Measurements from ENCODE around the gene KANSL1L. TPM values are rescaled to one million over a fixed set of nuclear protein-coding genes. Genes with fewer than 3 reads are reported as not detected.

Gene KANSL1L
- total RNA-seq, 2 experiments from 2014 or later = 6.7 to 7.0 TPM

GRCh38 chr2:210199854-210200253, 28.6 kb upstream of the KANSL1L start:
- peaks cover 0 to 7% of the 10 kb centered on the region in 2 experiments for H3K27me3 ChIP-seq (ENCODE audit: control insufficient read depth in 1 of 2, insufficient read depth in 2 of 2, low read length in 2 of 2)
- no peak overlapping the region for H3K27ac ChIP-seq (ENCODE audit: low read depth in 1 of 2, low read length in 2 of 2)
- Mint-ChIP-seq H3K27me3 (peaks cover 15% of the 10 kb centered on the region), H3K9me3 (no peaks in the 10 kb centered on the region), H3K4me1 (ENCODE audit: low read depth) (no peaks in the 10 kb centered on the region), H3K36me3 (ENCODE audit: low read depth) (no peaks in the 10 kb centered on the region), H3K4me3 (no peak overlapping the region), H3K27ac (no peak overlapping the region)
- POLR2A ChIA-PET = no interaction called here
- H3K9me3 ChIP-seq (ENCODE audit: control insufficient read depth in 1 of 2, insufficient read depth in 1 of 2, low read length in 2 of 2) = no peaks in the 10 kb centered on the region
- DNase-seq = no peak
- intact Hi-C loops (cut with DNase I, micrococcal nuclease) = loop anchor here (1.0 to 10.0 kb wide), 5 partner anchors 128 to 1828 kb away; no protein-coding TSS in a partner anchor
- no peaks in the 10 kb centered on the region for H3K4me1 ChIP-seq (ENCODE audit: insufficient read depth, low read length)
- H3K36me3 ChIP-seq (ENCODE audit: insufficient read depth, low read length) = no peaks in the 10 kb centered on the region
- TF ChIP-seq CTCF (IDR thresholded peaks at IDR 0.05) = no peak
- no peak for ATAC-seq (ENCODE audit: poor library complexity)
- H3K4me3 ChIP-seq (ENCODE audit: low read length) = no peak overlapping the region
- CTCF ChIA-PET = interaction anchor here (1.1 kb wide), 1 partner anchor 9 kb away, joined by 3 read pairs; no protein-coding TSS in a partner anchor

GRCh38 chr2:210199186-210199765, 28.1 kb upstream of the KANSL1L start:
- Histone ChIP-seq H3K9me3 (ENCODE audit: control insufficient read depth in 1 of 2, insufficient read depth in 1 of 2, low read length in 2 of 2) (no peaks in the 10 kb centered on the region), H3K27me3 (ENCODE audit: control insufficient read depth in 1 of 2, insufficient read depth in 2 of 2, low read length in 2 of 2) (peaks cover 0 to 7% of the 10 kb centered on the region in 2 experiments), H3K4me3 (ENCODE audit: low read length) (no peak overlapping the region), H3K27ac (ENCODE audit: low read depth in 1 of 2, low read length in 2 of 2) (no peak overlapping the region), H3K4me1 (ENCODE audit: insufficient read depth, low read length) (no peaks in the 10 kb centered on the region), H3K36me3 (ENCODE audit: insufficient read depth, low read length) (no peaks in the 10 kb centered on the region)
- CTCF ChIA-PET = interaction anchor here (0.7 to 1.1 kb wide), 4 partner anchors 9 to 222 kb away, joined by 3 to 7 read pairs (median 4); no protein-coding TSS in a partner anchor
- Mint-ChIP-seq H3K9me3 (no peaks in the 10 kb centered on the region), H3K36me3 (ENCODE audit: low read depth) (no peaks in the 10 kb centered on the region), H3K27me3 (peaks cover 15% of the 10 kb centered on the region), H3K4me3 (no peak overlapping the region), H3K4me1 (ENCODE audit: low read depth) (no peaks in the 10 kb centered on the region), H3K27ac (no peak overlapping the region)
- peak; percentile 94 for TF ChIP-seq CTCF (IDR thresholded peaks at IDR 0.05)
- DNase-seq = peak in 3 of 14 experiments; percentile 39 to 60 (median 48)
- intact Hi-C loops (cut with DNase I, micrococcal nuclease) = loop anchor here (1.0 to 10.0 kb wide), 5 partner anchors 127 to 1827 kb away; no protein-coding TSS in a partner anchor
- POLR2A ChIA-PET = no interaction called here
- no peak for ATAC-seq (ENCODE audit: poor library complexity)

- ChIA-PET POLR2A (no interaction called here), CTCF (interaction anchor here (1.0 kb wide), 1 partner anchor 221 kb away, joined by 7 read pairs; no protein-coding TSS in a partner anchor)
- Histone ChIP-seq H3K4me1 (ENCODE audit: insufficient read depth, low read length) (no peaks in the 10 kb centered on the region), H3K4me3 (ENCODE audit: low read length) (no peak overlapping the region), H3K27ac (ENCODE audit: low read depth in 1 of 2, low read length in 2 of 2) (no peak overlapping the region), H3K36me3 (ENCODE audit: insufficient read depth, low read length) (no peaks in the 10 kb centered on the region), H3K27me3 (ENCODE audit: control insufficient read depth in 1 of 2, insufficient read depth in 2 of 2, low read length in 2 of 2) (peaks cover 0 to 7% of the 10 kb centered on the region in 2 experiments), H3K9me3 (ENCODE audit: control insufficient read depth in 1 of 2, insufficient read depth in 1 of 2, low read length in 2 of 2) (no peaks in the 10 kb centered on the region)
- H3K9me3 Mint-ChIP-seq = no peaks in the 10 kb centered on the region
- ATAC-seq (ENCODE audit: poor library complexity) (no peak), DNase-seq (no peak)
- peaks cover 11% of the 10 kb centered on the region for H3K27me3 Mint-ChIP-seq
- H3K36me3 Mint-ChIP-seq (ENCODE audit: low read depth) = no peaks in the 10 kb centered on the region
- intact Hi-C loops (cut with DNase I, micrococcal nuclease) = loop anchor here (5.0 to 10.0 kb wide), 4 partner anchors 126 to 1826 kb away; no protein-coding TSS in a partner anchor
- H3K4me1 Mint-ChIP-seq (ENCODE audit: low read depth) = no peaks in the 10 kb centered on the region
- no peak overlapping the region for H3K27ac Mint-ChIP-seq
- no peak overlapping the region for H3K4me3 Mint-ChIP-seq
- no peak for TF ChIP-seq CTCF (IDR thresholded peaks at IDR 0.05)
These were observed 27.1 kb upstream of the KANSL1L start for GRCh38 chr2:210198326-210198725.

Data from CD4-positive, alpha-beta T cell (primary cell).